BE2C (cell line): ENCODE data around the gene TAGLN3.

Source experiments
- DNase-seq: peaks from one replicate; pipeline ENCODE4 v3.0.0-alpha.2; 2020
- H3K27me3 ChIP-seq: fragments of 250-450 bp; sonication (Bioruptor Pico); 2 replicates; pipeline ENCODE4 v1.5.1; 2020; ENCODE audit warnings: mild to moderate bottlenecking
- H3K36me3 ChIP-seq: fragments of 250-450 bp; sonication (Bioruptor Pico); 2 replicates; pipeline ENCODE4 v1.5.1; 2020; ENCODE audit warnings: mild to moderate bottlenecking
- H3K4me1 ChIP-seq: fragments of 250-450 bp; sonication (Bioruptor Pico); 2 replicates; pipeline ENCODE4 v1.5.1; 2020
- H3K4me3 ChIP-seq: 2 replicates; pipeline ENCODE4 v1.5.1; 2011; ENCODE audit warnings: low read depth, low read length
- H3K9me3 ChIP-seq: fragments of 250-450 bp; sonication (Bioruptor Pico); 2 replicates; pipeline ENCODE4 v1.5.1; 2020
- CTCF ChIP-seq: IDR thresholded peaks from 2 replicates; pipeline ENCODE4 v1.5.1; 2012; ENCODE audit warnings: mild to moderate bottlenecking, low read depth, low read length

The TAGLN3 gene

GRCh38 chr3:112013784-112014143 lies 15.0 kb downstream of the TAGLN3 start:
- peaks cover 4% of the 10 kb centered on the region; the same call in 1 of the 2 replicates for H3K4me1 ChIP-seq
- no peak for DNase-seq
- H3K27me3 ChIP-seq, result no peaks in the 10 kb centered on the region
- H3K9me3 ChIP-seq, result no peaks in the 10 kb centered on the region
- H3K4me3 ChIP-seq, result no peak overlapping the region
- TF ChIP-seq CTCF, result no peak
- H3K36me3 ChIP-seq, result no peaks in the 10 kb centered on the region

DNA sequence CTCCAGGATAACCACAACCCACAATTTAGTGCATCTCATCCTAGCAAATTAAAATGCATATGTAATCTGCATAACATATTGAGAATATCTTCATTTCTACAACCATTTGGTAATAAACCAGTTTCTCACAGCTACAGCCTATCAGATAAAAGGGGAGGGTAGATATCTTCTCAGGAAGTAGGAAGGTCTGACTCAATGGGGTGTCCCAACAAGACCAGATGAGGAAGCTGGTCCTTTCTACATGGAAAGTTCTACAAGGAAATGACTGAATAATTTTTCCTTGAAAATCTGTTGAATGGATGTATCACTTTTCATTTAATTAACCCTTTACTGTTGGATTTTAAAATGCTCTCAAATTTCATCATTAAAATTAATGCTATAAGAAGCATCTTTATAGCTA lies 18.4 kb downstream of the TAGLN3 start:
- H3K36me3 ChIP-seq, result no peaks in the 10 kb centered on the region
- no peaks in the 10 kb centered on the region for H3K9me3 ChIP-seq
- no peak for DNase-seq
- no peaks in the 10 kb centered on the region for H3K27me3 ChIP-seq
- H3K4me3 ChIP-seq, result no peak overlapping the region
- no peak for TF ChIP-seq CTCF
- H3K4me1 ChIP-seq, result no peaks in the 10 kb centered on the region

DNA sequence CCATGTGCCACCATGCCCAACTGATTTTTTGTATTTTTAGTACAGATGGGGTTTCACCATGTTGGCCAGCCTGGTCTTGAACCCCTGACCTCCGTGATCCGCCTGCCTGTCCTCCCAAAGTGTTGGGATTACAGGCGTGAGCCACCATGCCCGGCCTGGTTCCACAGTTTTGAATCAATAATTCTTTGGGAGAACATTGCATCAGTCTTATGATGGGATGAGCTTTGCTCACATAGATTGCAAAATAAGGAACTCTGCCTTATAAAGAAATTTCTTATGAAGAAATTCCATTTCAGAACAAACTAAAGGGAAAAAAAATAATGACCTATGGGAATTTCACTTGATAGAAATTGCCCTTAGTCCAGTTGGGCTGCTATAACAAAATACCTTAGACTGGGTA lies 20.0 kb downstream of the TAGLN3 start:
- H3K4me1 ChIP-seq, result no peaks in the 10 kb centered on the region
- no peaks in the 10 kb centered on the region for H3K27me3 ChIP-seq
- no peaks in the 10 kb centered on the region for H3K9me3 ChIP-seq
- no peak for TF ChIP-seq CTCF
- no peak overlapping the region for H3K4me3 ChIP-seq
- no peak for DNase-seq
- no peaks in the 10 kb centered on the region for H3K36me3 ChIP-seq

GRCh38 chr3:112019716-112020115 lies 21.0 kb downstream of the TAGLN3 start:
- H3K27me3 ChIP-seq, result no peaks in the 10 kb centered on the region
- no peak for TF ChIP-seq CTCF
- H3K4me1 ChIP-seq, result no peaks in the 10 kb centered on the region
- no peak overlapping the region for H3K4me3 ChIP-seq
- no peak for DNase-seq
- H3K9me3 ChIP-seq, result no peaks in the 10 kb centered on the region
- no peaks in the 10 kb centered on the region for H3K36me3 ChIP-seq

DNA sequence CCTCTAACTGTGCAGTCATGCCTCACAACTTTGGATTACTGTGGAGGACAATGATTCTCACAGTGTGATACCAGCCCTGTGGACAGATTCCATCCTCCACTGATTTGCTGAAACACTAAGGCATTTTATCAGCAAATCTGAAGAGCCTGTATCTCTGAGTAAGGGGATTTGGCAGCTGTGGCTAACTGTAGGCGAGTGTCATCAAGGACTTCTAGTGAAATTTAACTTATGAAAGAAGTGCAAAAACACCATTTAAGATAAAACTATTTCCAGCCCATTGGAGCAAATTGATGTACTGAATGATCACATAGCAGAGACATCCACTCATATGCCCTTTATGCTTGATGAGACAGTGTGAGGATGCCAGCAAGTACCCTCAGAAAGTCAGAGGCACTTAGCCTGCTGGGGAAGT lies 22.0 kb downstream of the TAGLN3 start:
- H3K4me1 ChIP-seq, result no peaks in the 10 kb centered on the region
- H3K36me3 ChIP-seq, result no peaks in the 10 kb centered on the region
- no peak for TF ChIP-seq CTCF
- H3K27me3 ChIP-seq, result no peaks in the 10 kb centered on the region
- DNase-seq, result no peak
- no peaks in the 10 kb centered on the region for H3K9me3 ChIP-seq
- H3K4me3 ChIP-seq, result no peak overlapping the region

GRCh38 chr3:112027142-112027541 lies 28.4 kb downstream of the TAGLN3 start:
- no peak for DNase-seq
- H3K4me3 ChIP-seq, result no peak overlapping the region
- no peaks in the 10 kb centered on the region for H3K4me1 ChIP-seq
- no peak for TF ChIP-seq CTCF
- H3K27me3 ChIP-seq, result no peaks in the 10 kb centered on the region
- H3K36me3 ChIP-seq, result no peaks in the 10 kb centered on the region
- H3K9me3 ChIP-seq, result no peaks in the 10 kb centered on the region
